Adipocyte (in vitro differentiated cells): ENCODE measurements around the gene TNS4.

Source experiments
- DNase-seq: peaks from one replicate; pipeline ENCODE4 v3.0.0-alpha.2; 2015; ENCODE audit warnings: low read depth
- H3K27me3 ChIP-seq: replicated peaks from 2 replicates; pipeline ENCODE4 v1.7.0; 2013; ENCODE audit warnings: mild to moderate bottlenecking, low read length, moderate library complexity; ENCODE audit not compliant: control insufficient read depth, insufficient read depth
- H3K36me3 ChIP-seq: 2 replicates; pipeline ENCODE4 v1.7.0; 2013; ENCODE audit warnings: low read length, mild to moderate bottlenecking, moderate library complexity; ENCODE audit not compliant: control insufficient read depth, insufficient read depth, severe bottlenecking
- H3K4me1 ChIP-seq: 2 replicates; pipeline ENCODE4 v1.7.0; 2013; ENCODE audit warnings: mild to moderate bottlenecking, low read length, moderate library complexity; ENCODE audit not compliant: control insufficient read depth, insufficient read depth
- H3K4me3 ChIP-seq: 2 replicates; pipeline ENCODE4 v1.7.0; 2013; ENCODE audit warnings: mild to moderate bottlenecking, low read length, moderate library complexity
- H3K9ac ChIP-seq: 2 replicates; pipeline ENCODE4 v1.7.0; 2013; ENCODE audit warnings: mild to moderate bottlenecking, low read length, moderate library complexity
- H3K9me3 ChIP-seq: 2 replicates; pipeline ENCODE4 v1.7.0; 2013; ENCODE audit warnings: mild to moderate bottlenecking, low read length, moderate library complexity; ENCODE audit not compliant: control insufficient read depth

TNS4 gene

DNA sequence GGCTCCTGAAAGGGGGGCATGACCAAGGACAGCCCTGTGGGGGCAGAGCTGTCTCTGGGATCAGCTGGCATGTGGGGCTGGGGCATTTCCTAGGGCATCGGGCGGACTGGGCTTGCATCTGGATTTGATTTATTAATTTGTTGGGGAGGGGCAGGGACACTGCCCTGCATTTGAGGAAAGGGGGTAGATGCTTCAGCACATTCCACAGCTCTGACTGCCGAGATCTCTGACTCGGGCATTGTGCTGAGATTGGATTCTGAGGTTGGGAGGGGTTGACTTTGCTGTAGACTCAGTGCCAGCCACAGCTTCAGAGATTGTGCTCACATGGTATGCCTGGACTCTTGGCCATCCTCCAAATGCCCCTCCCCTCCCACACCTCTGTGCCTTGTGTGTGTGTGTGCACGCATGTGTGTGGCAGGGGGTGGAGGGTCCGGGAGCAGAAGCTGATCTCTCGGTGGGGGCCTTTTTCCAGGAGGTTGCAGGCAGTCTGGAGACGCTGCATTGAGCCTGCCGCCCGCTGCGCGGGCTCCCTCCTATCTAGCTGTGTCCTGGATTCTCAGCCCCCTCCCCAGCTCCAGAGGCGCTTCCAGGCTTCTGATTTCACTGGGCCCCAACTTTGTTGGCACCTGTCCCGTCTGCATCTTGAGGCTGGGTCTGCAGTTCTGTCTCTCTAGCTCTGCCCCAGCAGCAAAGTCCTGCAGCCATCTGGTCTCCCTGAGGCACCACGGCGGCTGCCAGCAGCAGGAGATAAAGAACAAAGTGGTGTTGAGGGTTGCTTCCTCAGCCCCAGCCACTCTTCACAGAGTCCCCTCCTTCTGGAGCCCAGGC lies 43.2 kb downstream of the TNS4 start:
- H3K4me1 ChIP-seq = peaks cover 91% of the 10 kb centered on the region

DNA sequence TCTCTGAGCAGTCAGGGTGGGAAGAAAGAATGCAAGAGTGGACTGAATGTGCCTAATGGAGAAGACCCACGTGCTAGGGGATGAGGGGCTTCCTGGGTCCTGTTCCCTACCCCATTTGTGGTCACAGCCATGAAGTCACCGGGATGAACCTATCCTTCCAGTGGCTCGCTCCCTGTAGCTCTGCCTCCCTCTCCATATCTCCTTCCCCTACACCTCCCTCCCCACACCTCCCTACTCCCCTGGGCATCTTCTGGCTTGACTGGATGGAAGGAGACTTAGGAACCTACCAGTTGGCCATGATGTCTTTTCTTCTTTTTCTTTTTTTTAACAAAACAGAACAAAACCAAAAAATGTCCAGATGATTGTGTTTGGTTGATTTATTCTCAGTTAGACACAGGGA lies 44.1 kb downstream of the TNS4 start:
- no peaks in the 10 kb centered on the region for H3K27me3 ChIP-seq
- peak overlapping the region; percentile 79 for H3K9ac ChIP-seq
- H3K9me3 ChIP-seq = no peaks in the 10 kb centered on the region
- no peak for DNase-seq
- H3K4me3 ChIP-seq = peak overlapping the region; percentile 11
- peaks cover 64% of the 10 kb centered on the region for H3K36me3 ChIP-seq
- H3K4me1 ChIP-seq = peaks cover 91% of the 10 kb centered on the region

More for the DNA sequence above, 43.2 kb downstream of the TNS4 start:
- Histone ChIP-seq H3K9me3 (no peaks in the 10 kb centered on the region), H3K9ac (peak overlapping the region; percentile 79), H3K4me3 (no peak overlapping the region), H3K36me3 (peaks cover 58% of the 10 kb centered on the region), H3K27me3 (no peaks in the 10 kb centered on the region)
- DNase-seq = peak; percentile 88

DNA sequence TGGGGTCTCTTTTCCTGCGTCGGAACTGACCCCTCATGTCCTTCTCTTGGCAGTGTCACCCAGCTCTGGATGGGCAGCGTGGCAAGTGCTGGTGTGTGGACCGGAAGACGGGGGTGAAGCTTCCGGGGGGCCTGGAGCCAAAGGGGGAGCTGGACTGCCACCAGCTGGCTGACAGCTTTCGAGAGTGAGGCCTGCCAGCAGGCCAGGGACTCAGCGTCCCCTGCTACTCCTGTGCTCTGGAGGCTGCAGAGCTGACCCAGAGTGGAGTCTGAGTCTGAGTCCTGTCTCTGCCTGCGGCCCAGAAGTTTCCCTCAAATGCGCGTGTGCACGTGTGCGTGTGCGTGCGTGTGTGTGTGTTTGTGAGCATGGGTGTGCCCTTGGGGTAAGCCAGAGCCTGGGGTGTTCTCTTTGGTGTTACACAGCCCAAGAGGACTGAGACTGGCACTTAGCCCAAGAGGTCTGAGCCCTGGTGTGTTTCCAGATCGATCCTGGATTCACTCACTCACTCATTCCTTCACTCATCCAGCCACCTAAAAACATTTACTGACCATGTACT lies 44.9 kb downstream of the TNS4 start:
- DNase-seq = peak; percentile 15
- H3K9ac ChIP-seq = peak overlapping the region; percentile 79
- peaks cover 91% of the 10 kb centered on the region for H3K4me1 ChIP-seq
- H3K9me3 ChIP-seq = no peaks in the 10 kb centered on the region
- H3K4me3 ChIP-seq = no peak overlapping the region
- H3K36me3 ChIP-seq = peaks cover 64% of the 10 kb centered on the region
- no peaks in the 10 kb centered on the region for H3K27me3 ChIP-seq

DNA sequence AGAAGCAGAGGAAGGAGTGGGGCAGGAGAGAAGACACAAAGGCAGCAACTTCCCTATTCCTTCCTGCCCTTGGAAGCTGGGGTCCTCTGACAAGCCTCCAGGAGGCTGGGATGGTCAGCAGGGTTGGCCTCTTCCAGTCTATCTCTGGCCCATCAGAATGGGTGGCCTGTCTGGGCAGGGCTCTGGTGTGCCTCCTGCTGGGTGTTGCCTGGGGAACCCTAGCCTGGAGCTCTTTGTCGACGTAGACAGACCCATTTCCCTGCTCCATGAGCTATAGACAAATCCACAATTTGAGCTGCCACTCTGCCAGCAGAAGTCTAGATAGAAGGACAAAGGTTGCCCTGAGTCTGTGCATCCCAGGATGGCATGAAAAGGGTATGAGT lies 46.8 kb downstream of the TNS4 start:
- DNase-seq = no peak
- Histone ChIP-seq H3K27me3 (no peaks in the 10 kb centered on the region), H3K36me3 (peaks cover 64% of the 10 kb centered on the region), H3K4me3 (peak overlapping the region; percentile 61), H3K9me3 (no peaks in the 10 kb centered on the region), H3K4me1 (peaks cover 92% of the 10 kb centered on the region), H3K9ac (peak overlapping the region; percentile 76)

DNA sequence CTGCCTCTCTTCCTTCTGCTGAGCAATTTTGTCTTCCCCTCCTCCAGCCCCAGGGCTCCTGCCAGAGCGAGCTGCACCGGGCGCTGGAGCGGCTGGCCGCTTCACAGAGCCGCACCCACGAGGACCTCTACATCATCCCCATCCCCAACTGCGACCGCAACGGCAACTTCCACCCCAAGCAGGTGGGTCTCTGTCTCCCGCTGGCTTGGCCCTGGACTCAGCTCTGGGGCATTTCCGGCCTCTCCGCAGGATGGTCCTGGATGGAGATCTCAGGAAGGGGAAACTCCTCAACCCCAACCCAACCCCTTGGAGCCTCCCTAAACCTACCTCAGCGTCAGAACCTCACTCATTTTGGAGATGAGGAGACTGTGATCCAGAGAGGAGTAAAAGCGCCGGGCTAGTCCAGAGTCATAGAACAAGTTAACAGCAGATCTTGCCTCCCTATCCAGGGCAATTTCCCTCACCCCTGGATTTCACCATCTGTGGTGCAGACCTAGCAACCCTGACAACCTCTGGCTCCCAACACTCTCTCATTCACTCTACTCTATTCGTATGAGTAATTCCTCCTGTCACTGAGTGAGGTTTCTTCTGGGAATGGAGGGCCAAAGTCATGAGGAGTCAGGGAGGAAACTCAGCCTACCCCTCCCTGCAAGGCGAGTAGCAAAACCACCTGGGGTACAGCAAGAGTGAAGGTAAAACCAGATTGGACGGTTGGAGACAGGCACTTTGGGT lies 47.4 kb downstream of the TNS4 start:
- Histone ChIP-seq H3K27me3 (no peaks in the 10 kb centered on the region), H3K4me1 (peaks cover 90% of the 10 kb centered on the region), H3K9ac (peak overlapping the region; percentile 76), H3K36me3 (peaks cover 64% of the 10 kb centered on the region), H3K9me3 (no peaks in the 10 kb centered on the region), H3K4me3 (peak overlapping the region; percentile 61)
- DNase-seq = no peak

DNA sequence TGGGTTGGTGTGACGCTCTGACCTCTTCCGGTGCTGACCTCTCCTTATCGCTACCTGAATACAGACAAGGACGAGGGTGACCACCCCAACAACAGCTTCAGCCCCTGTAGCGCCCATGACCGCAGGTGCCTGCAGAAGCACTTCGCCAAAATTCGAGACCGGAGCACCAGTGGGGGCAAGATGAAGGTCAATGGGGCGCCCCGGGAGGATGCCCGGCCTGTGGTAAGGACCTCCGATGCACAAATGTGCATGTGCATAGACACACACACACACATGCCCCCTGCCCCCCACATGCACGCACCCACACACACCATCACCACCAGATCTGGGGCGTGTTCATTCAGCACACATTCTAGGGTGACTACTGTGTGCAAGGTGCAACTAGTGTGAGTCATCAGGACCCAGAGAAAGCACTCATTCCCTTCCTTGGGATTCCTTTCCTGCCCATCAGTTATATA lies 48.5 kb downstream of the TNS4 start:
- H3K27me3 ChIP-seq = no peaks in the 10 kb centered on the region
- H3K9ac ChIP-seq = peak overlapping the region; percentile 76
- peaks cover 90% of the 10 kb centered on the region for H3K4me1 ChIP-seq
- DNase-seq = peak; percentile 17
- peaks cover 55% of the 10 kb centered on the region for H3K36me3 ChIP-seq
- no peaks in the 10 kb centered on the region for H3K9me3 ChIP-seq
- H3K4me3 ChIP-seq = peak overlapping the region; percentile 61

DNA sequence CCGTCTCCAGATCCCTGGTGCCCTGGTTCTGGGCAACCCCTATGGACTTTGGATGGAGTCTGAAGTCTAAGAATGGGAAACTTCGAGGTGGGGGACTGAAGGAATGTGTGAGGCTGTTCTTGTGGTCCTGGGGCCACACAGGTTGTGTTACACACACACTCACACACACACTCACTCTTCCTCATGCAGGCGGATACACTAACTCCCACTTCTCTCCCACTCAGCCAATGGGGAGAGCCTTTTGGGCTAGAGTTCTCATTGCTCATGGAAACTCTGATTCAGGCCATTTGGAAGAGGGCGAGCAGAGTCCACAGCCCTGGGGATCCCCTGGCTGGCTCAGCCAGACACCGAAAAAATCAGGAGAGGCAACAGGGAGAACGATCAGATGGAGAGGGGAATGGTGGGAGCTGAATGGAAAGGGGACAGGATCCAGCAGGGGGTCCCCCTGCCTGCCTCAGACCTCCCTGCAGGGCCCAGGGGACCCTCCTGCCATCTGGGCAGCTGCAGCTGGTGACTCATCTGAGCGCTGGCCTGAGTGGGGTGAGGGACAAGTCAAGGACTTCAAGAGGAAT lies 49.1 kb downstream of the TNS4 start:
- Histone ChIP-seq H3K9ac (peak overlapping the region; percentile 76), H3K4me1 (peaks cover 90% of the 10 kb centered on the region), H3K9me3 (no peaks in the 10 kb centered on the region), H3K4me3 (peak overlapping the region; percentile 61), H3K36me3 (peaks cover 52% of the 10 kb centered on the region), H3K27me3 (no peaks in the 10 kb centered on the region)
- DNase-seq = peak; percentile 77

DNA sequence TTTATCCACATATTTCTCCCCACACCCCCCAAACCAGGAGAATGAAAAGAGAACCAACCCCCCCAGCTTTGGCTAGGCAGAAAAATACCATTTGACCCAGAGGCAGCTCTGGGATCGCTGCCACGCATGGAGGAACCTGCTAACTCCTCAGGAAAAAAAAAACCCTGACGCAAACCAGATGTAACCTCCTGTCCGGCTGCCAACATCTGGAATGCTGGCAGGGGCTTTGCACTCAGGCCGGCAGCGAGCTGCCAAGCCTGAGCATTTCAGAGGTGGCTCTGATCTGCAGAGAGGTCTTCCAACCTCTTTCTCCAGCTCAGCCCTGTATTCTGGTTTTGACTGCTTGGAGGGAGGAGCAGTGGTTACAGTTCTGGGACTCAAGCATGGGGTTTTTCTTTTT lies 50.0 kb downstream of the TNS4 start:
- Histone ChIP-seq H3K9me3 (no peaks in the 10 kb centered on the region), H3K4me3 (peak overlapping the region; percentile 67), H3K27me3 (no peaks in the 10 kb centered on the region), H3K9ac (peak overlapping the region; percentile 83), H3K36me3 (peaks cover 50% of the 10 kb centered on the region), H3K4me1 (peaks cover 90% of the 10 kb centered on the region)
- peak; percentile 96 for DNase-seq

DNA sequence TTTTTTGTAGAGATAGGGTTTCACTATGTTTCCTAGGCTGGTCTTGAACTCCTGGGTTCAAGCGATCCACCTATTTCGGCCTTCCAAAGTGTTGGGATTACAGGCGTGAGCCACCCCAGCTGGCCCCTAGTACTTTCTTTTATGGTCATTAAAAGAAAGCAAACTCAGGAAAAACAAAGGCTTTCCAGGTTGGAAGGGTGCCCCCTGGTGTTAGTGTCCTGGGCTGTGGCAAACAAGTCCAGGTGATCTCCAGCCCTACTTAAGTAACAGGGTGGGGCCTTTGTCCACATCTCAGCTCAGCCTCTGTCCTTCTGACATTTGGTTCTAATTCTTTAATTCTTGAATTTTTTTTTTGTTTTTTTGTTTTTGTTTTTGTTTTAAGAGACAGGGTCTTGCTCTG lies 51.2 kb downstream of the TNS4 start:
- H3K4me1 ChIP-seq = peaks cover 81% of the 10 kb centered on the region
- H3K9me3 ChIP-seq = no peaks in the 10 kb centered on the region
- peak overlapping the region; percentile 83 for H3K9ac ChIP-seq
- peaks cover 38% of the 10 kb centered on the region for H3K36me3 ChIP-seq
- H3K4me3 ChIP-seq = peak overlapping the region; percentile 67
- peak; percentile 72 for DNase-seq
- no peaks in the 10 kb centered on the region for H3K27me3 ChIP-seq

DNA sequence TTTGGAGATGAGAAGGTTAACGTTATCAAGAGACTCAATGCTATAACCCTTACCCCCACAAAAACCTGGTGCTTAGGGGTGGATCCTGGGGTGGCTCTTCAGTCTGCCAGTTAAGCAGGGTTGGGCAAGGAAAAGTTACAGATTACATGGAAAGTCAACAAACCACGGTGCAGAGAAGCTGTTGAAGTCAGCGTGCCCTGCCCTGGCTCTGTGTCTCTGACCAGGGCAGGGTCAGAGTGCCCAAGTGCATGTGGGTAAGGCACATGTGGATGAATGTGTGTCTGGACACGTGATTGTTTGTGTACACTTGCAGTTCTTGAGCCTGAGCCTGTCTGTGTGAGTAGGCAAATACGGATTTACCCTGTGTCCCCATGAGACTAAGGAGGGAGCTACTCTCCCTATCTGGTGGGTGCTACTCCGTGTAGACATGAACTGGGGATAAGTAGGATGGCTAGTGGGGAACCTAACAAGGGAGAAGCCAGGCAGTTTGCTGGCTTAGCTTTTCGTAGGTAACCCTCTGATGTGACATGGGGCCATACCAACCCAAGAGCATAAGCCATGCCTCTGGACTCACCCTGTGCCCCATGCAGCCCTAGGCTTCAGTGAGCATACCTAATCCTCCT lies 52.7 kb downstream of the TNS4 start:
- Histone ChIP-seq H3K4me1 (peaks cover 70% of the 10 kb centered on the region), H3K36me3 (peaks cover 23% of the 10 kb centered on the region), H3K4me3 (peak overlapping the region; percentile 90), H3K27me3 (no peaks in the 10 kb centered on the region), H3K9ac (peak overlapping the region; percentile 98), H3K9me3 (no peaks in the 10 kb centered on the region)
- peak; percentile 17 for DNase-seq
